Gastroesophageal sphincter (tissue), 4 donors: ENCODE measurements around the gene PTPRN2. TPM values are rescaled to one million over a fixed set of nuclear protein-coding genes. Genes with fewer than 3 reads are reported as not detected.

Source experiments
- ATAC-seq: fragments of 150-250 bp; one replicate; pipeline ENCODE4 v1.9.1; 2016; ENCODE audit warnings: mild to moderate bottlenecking, moderate library complexity
- H3K27ac ChIP-seq, 4 donors: fragments of 200-600 bp; sonication (generic) in 3 of 4; 1 replicate in 3 of 4; 2 replicates in 1 of 4; pipeline ENCODE4 v1.5.1; 2016 to 2019
- H3K27me3 ChIP-seq: fragments of 200-600 bp; sonication (generic); one replicate; pipeline ENCODE4 v1.5.1; 2019
- H3K36me3 ChIP-seq, 2 donors: fragments of 200-600 bp; sonication (generic); one replicate each; pipeline ENCODE4 v1.5.1; 2019; ENCODE audit warnings: control low read depth in 1 of 2
- H3K4me1 ChIP-seq, 3 donors: fragments of 200-600 bp; sonication (generic); 1 replicate in 2 of 3; 2 replicates in 1 of 3; pipeline ENCODE4 v1.5.1; 2016 to 2019; ENCODE audit warnings: control low read depth in 2 of 3
- H3K4me3 ChIP-seq, 2 donors: fragments of 200-600 bp; sonication (generic); one replicate each; pipeline ENCODE4 v1.5.1; 2019; ENCODE audit warnings: mild to moderate bottlenecking in 1 of 2, moderate library complexity in 1 of 2
- H3K9me3 ChIP-seq, 3 donors: fragments of 200-600 bp; sonication (generic); one replicate each; pipeline ENCODE4 v1.5.1; 2017 to 2019; ENCODE audit warnings: control low read depth in 2 of 3
- CTCF ChIP-seq, 4 experiments: fragments of 200-600 bp in 2 of 4; fragments of 450-650 bp in 2 of 4; sonication (generic) in 1 of 4; IDR thresholded peaks; one replicate each; pipeline ENCODE4 v1.5.1; 2017 to 2019; ENCODE audit warnings: antibody characterized with exemption in 4 of 4, mild to moderate bottlenecking in 2 of 4, moderate library complexity in 2 of 4
- EP300 ChIP-seq: sonication (generic); formaldehyde crosslinking; IDR thresholded peaks from one replicate; pipeline ENCODE4 v1.6.1; 2017; ENCODE audit warnings: antibody characterized with exemption, mild to moderate bottlenecking
- POLR2A ChIP-seq, 2 donors: fragments of 450-650 bp; IDR thresholded peaks; one replicate each; pipeline ENCODE4 v1.6.1; 2017; ENCODE audit warnings: antibody characterized with exemption in 2 of 2, mild to moderate bottlenecking in 2 of 2, moderate library complexity in 1 of 2
- POLR2AphosphoS5 ChIP-seq: sonication (generic); formaldehyde crosslinking; IDR thresholded peaks from one replicate; pipeline ENCODE4 v1.6.1; 2017; ENCODE audit warnings: antibody characterized with exemption
- WGBS, 2 donors: methylation state at CpG; one replicate each; pipeline ENCODE4 v1.1.5; 2018; ENCODE audit warnings: low coverage in 1 of 2; 5-methylcytosine and 5-hydroxymethylcytosine counted together
- total RNA-seq, 4 donors: library from RNA; depleted of rRNA; stranded (reverse); fragments of >200 nt; gene quantifications; one replicate each; pipeline ENCODE4 v1.1.0, GENCODE V29; 2016

The PTPRN2 gene
- total RNA-seq, 4 donors from 2014 or later = 1.7 to 4.7 (median 3.3) TPM

GRCh38 chr7:158123753-158124152 lies 463.9 kb downstream of the PTPRN2 start:
- 93 to 94% methylated on average over 8 of the region's 18 CpGs for WGBS, 2 donors
- TF ChIP-seq POLR2A (IDR thresholded peaks at IDR 0.05) (no peak), EP300 (no peak), CTCF (IDR thresholded peaks at IDR 0.05) (no peak), POLR2AphosphoS5 (no peak)
- H3K4me3 ChIP-seq = no peak overlapping the region
- no peaks in the 10 kb centered on the region for H3K36me3 ChIP-seq
- peaks cover 0 to 15% (median 0%) of the 10 kb centered on the region in 3 donors for H3K9me3 ChIP-seq
- no peak for ATAC-seq
- no peaks in the 10 kb centered on the region for H3K4me1 ChIP-seq
- H3K27me3 ChIP-seq = no peaks in the 10 kb centered on the region
- H3K27ac ChIP-seq = no peak overlapping the region

DNA sequence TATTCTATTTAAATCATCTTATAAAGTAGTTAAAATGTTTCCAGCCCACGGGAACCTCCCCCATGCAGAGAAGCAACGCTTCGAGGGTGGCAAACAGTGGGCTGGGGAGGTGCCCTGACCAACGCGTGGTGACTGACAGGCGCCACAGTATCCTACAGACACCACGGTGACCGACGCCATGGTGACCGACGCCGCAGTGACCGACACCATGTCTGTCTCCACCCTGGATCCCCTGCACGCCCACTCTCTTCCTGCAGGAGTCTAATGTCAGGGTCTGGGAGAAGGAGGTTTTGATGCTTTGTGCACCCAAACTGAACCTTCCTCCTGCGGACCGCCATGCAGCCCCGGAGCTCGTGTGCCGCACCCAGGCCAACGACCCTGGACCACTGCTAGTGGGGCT lies 464.4 kb downstream of the PTPRN2 start:
- ATAC-seq = no peak
- H3K9me3 ChIP-seq = peaks cover 0 to 20% (median 0%) of the 10 kb centered on the region in 3 donors
- no peak overlapping the region for H3K4me3 ChIP-seq
- H3K27ac ChIP-seq = no peak overlapping the region
- no peaks in the 10 kb centered on the region for H3K4me1 ChIP-seq
- WGBS, 2 donors = 90 to 94% methylated on average over 2 to 18 of the region's 20 CpGs
- H3K27me3 ChIP-seq = no peaks in the 10 kb centered on the region
- no peaks in the 10 kb centered on the region for H3K36me3 ChIP-seq
- TF ChIP-seq EP300 = no peak
- TF ChIP-seq POLR2AphosphoS5 = no peak
- no peak for TF ChIP-seq CTCF (IDR thresholded peaks at IDR 0.05)
- TF ChIP-seq POLR2A (IDR thresholded peaks at IDR 0.05) = no peak

GRCh38 chr7:158121441-158122045 lies 466.1 kb downstream of the PTPRN2 start:
- no peak overlapping the region for H3K4me3 ChIP-seq
- no peaks in the 10 kb centered on the region for H3K36me3 ChIP-seq
- no peaks in the 10 kb centered on the region for H3K4me1 ChIP-seq
- TF ChIP-seq CTCF (IDR thresholded peaks at IDR 0.05) (no peak), EP300 (no peak), POLR2A (IDR thresholded peaks at IDR 0.05) (no peak), POLR2AphosphoS5 (no peak)
- 67 to 80% methylated on average over 2 to 3 of the region's 11 CpGs for WGBS, 2 donors
- H3K27me3 ChIP-seq = no peaks in the 10 kb centered on the region
- H3K27ac ChIP-seq = no peak overlapping the region
- no peak for ATAC-seq
- H3K9me3 ChIP-seq = peaks cover 0 to 37% (median 0%) of the 10 kb centered on the region in 3 donors

DNA sequence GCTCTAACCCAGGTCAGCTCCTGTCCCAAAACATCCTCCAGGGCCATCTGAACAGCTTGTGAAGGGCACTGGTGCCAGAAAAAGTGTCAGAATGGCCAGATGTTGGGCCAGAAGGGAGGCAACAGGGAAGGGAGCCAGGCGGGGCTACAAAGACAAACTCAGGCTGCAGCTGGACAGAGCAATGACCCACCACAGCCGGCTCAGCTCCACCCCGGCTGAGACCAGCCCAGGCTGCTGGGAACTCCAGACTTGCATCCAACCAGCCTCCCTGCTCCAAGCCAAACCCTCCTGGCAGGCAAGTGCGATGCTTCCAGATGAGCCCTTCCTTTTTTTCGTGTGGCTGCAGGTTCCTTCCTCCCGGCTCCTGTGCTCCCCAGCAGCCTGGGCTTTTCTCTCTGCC lies 466.9 kb downstream of the PTPRN2 start:
- TF ChIP-seq EP300 (no peak), CTCF (IDR thresholded peaks at IDR 0.05) (no peak), POLR2A (IDR thresholded peaks at IDR 0.05) (no peak), POLR2AphosphoS5 (no peak)
- Histone ChIP-seq H3K4me3 (no peak overlapping the region), H3K36me3 (no peaks in the 10 kb centered on the region), H3K27me3 (no peaks in the 10 kb centered on the region), H3K9me3 (peaks cover 0 to 42% (median 0%) of the 10 kb centered on the region in 3 donors), H3K27ac (no peak overlapping the region), H3K4me1 (no peaks in the 10 kb centered on the region)
- 21% methylated on average over 3 of the region's 6 CpGs; no CpG with 5 or more reads in 1 of the 2 donors for WGBS, 2 donors
- peak; percentile 25 for ATAC-seq

DNA sequence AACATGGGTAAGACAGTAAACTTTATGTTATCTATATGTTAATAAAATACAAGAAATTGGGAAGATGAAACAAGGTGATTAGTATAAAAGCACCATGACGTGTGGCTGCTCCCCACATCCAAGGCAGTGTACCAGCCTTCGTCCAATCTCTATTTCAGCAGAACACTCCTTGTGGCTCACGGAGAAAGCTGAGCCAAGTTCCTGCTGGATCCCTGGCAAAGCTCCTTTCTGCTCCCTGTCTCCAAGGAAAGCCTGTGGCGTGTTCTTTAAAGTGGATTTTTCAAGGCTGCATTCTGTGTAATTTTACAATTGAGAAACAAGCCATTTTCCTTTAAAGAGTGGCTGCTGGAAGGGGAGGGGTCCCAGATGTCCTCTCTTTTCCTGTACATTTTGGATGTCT lies 467.3 kb downstream of the PTPRN2 start:
- no peak for ATAC-seq
- Histone ChIP-seq H3K36me3 (no peaks in the 10 kb centered on the region), H3K9me3 (peaks cover 0 to 43% (median 0%) of the 10 kb centered on the region in 3 donors), H3K4me3 (no peak overlapping the region), H3K4me1 (no peaks in the 10 kb centered on the region), H3K27ac (no peak overlapping the region), H3K27me3 (no peaks in the 10 kb centered on the region)
- 60 to 61% methylated on average over 2 to 4 of the region's 4 CpGs for WGBS, 2 donors
- TF ChIP-seq POLR2A (IDR thresholded peaks at IDR 0.05) (no peak), CTCF (IDR thresholded peaks at IDR 0.05) (no peak), EP300 (no peak), POLR2AphosphoS5 (no peak)
